OCI-LY3 (cell line): ENCODE results near the gene GDF2.

Experiments
- EZH2phosphoT487 ChIP-seq: fragments of 200-600 bp; shearing (Covaris generic); IDR thresholded peaks from 2 replicates; pipeline ENCODE4 v1.6.1; 2018; ENCODE audit warnings: antibody characterized with exemption, mixed run types, low read depth
- TF ChIP-seq, protein P1 (sequence below): fragments of 200-600, 300-600 bp; sonication (generic); IDR thresholded peaks from 2 replicates; pipeline ENCODE4 v1.5.1; 2014; ENCODE audit warnings: antibody characterized with exemption, low read length, low read depth

DNA sequence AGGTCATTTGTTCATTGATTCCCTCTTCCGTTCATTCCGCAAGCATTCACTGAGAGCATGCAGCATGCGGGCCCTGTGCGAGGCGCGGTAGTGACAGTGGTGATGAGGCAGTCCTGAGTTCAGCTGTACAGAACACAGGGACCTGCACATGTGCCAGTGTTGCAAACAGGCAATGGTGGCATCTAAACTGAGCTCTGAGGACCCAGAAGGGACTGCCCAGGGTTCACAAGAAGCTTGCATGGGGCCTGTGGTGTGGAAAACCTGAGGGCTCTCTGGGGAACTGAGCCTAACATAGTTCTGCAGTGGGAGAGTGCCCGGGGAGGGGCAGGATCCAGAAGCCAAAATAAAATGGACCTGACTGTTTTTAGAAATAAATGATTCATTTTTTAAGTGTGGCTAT lies 48.6 kb downstream of the GDF2 start:
- TF ChIP-seq, protein P1, sequence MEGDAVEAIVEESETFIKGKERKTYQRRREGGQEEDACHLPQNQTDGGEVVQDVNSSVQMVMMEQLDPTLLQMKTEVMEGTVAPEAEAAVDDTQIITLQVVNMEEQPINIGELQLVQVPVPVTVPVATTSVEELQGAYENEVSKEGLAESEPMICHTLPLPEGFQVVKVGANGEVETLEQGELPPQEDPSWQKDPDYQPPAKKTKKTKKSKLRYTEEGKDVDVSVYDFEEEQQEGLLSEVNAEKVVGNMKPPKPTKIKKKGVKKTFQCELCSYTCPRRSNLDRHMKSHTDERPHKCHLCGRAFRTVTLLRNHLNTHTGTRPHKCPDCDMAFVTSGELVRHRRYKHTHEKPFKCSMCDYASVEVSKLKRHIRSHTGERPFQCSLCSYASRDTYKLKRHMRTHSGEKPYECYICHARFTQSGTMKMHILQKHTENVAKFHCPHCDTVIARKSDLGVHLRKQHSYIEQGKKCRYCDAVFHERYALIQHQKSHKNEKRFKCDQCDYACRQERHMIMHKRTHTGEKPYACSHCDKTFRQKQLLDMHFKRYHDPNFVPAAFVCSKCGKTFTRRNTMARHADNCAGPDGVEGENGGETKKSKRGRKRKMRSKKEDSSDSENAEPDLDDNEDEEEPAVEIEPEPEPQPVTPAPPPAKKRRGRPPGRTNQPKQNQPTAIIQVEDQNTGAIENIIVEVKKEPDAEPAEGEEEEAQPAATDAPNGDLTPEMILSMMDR: no peak
- TF ChIP-seq EZH2phosphoT487: no peak
